ENCODE data around the gene KCNK3. TPM values are rescaled to one million over a fixed set of nuclear protein-coding genes. Genes with fewer than 3 reads are reported as not detected.

KCNK3 gene
- total RNA-seq, 1 experiment from 2014 or later = 32.8 TPM

DNA sequence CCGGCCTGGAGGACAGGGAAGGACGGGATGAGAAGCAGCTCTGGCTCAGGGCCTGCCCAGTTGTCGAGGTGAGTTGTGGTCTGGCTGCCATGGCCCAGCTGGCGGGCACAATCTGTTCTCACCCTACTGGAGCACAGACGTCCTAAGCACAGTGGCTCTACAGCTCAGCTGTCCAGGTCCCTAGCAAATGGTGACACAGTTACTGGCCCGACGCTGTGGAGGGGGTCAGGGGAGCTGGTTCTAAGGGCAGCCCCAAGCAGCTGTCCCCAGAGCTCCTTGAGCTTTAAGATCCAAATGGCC is 32.9 kb downstream of the KCNK3 start:
- POLR2A ChIA-PET = no interaction called here
- BruUV-seq (replicated peaks) = no TSS peak

DNA sequence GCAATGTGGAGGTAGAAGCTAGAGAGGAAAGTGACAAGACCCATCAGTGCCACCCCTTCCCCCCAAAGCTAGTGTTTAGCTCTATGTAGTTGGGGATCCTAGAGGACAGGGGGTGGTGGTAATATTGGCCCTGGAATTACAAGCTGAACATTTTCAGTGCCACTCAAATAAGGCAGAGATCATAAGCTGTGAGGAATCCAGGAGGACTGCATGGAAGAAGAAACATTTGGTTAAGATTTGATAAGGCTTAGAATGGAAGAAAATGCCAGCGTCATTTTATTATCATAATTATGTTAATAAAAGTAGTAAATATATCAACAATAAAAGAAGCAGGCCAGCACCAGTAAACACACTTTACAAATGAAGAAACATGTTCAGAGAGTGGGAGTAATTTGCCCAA is 33.7 kb downstream of the KCNK3 start:
- TF ChIP-seq SIN3A (IDR thresholded peaks at IDR 0.05; ENCODE audit: borderline replicate concordance, insufficient read depth, low read depth, low read length) (no peak), POLR2AphosphoS5 (IDR thresholded peaks at IDR 0.05; ENCODE audit: low read depth, low read length) (no peak), TCF7L2 (IDR thresholded peaks at IDR 0.05; ENCODE audit: low read depth, low read length) (no peak)
- TF ChIP-seq, protein P1, sequence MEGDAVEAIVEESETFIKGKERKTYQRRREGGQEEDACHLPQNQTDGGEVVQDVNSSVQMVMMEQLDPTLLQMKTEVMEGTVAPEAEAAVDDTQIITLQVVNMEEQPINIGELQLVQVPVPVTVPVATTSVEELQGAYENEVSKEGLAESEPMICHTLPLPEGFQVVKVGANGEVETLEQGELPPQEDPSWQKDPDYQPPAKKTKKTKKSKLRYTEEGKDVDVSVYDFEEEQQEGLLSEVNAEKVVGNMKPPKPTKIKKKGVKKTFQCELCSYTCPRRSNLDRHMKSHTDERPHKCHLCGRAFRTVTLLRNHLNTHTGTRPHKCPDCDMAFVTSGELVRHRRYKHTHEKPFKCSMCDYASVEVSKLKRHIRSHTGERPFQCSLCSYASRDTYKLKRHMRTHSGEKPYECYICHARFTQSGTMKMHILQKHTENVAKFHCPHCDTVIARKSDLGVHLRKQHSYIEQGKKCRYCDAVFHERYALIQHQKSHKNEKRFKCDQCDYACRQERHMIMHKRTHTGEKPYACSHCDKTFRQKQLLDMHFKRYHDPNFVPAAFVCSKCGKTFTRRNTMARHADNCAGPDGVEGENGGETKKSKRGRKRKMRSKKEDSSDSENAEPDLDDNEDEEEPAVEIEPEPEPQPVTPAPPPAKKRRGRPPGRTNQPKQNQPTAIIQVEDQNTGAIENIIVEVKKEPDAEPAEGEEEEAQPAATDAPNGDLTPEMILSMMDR (IDR thresholded peaks at IDR 0.05) = no peak
- TF ChIP-seq, protein P2, sequence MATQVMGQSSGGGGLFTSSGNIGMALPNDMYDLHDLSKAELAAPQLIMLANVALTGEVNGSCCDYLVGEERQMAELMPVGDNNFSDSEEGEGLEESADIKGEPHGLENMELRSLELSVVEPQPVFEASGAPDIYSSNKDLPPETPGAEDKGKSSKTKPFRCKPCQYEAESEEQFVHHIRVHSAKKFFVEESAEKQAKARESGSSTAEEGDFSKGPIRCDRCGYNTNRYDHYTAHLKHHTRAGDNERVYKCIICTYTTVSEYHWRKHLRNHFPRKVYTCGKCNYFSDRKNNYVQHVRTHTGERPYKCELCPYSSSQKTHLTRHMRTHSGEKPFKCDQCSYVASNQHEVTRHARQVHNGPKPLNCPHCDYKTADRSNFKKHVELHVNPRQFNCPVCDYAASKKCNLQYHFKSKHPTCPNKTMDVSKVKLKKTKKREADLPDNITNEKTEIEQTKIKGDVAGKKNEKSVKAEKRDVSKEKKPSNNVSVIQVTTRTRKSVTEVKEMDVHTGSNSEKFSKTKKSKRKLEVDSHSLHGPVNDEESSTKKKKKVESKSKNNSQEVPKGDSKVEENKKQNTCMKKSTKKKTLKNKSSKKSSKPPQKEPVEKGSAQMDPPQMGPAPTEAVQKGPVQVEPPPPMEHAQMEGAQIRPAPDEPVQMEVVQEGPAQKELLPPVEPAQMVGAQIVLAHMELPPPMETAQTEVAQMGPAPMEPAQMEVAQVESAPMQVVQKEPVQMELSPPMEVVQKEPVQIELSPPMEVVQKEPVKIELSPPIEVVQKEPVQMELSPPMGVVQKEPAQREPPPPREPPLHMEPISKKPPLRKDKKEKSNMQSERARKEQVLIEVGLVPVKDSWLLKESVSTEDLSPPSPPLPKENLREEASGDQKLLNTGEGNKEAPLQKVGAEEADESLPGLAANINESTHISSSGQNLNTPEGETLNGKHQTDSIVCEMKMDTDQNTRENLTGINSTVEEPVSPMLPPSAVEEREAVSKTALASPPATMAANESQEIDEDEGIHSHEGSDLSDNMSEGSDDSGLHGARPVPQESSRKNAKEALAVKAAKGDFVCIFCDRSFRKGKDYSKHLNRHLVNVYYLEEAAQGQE (IDR thresholded peaks at IDR 0.05; ENCODE audit: insufficient read depth in 1 of 2, low read depth in 2 of 2, low read length in 1 of 2) = no peak
- in situ Hi-C loops (cut with HindIII; ENCODE audit: low pct_unique_long_range_greater_than_20kb, low sequenced_read_pairs) (no loop called here), intact Hi-C loops (cut with micrococcal nuclease; ENCODE audit: unreplicated experiment) (no loop called here)
- DNase-seq (ENCODE audit: low read depth, low spot score) (no peak), ATAC-seq (no peak)
- no peaks in the 10 kb centered on the region for H3K27me3 ChIP-seq (ENCODE audit: control insufficient read depth, insufficient read depth, low read length)
- POLR2A ChIA-PET = interaction anchor here (0.7 kb wide), 1 partner anchor 26 kb away, joined by 7 read pairs; no protein-coding TSS in a partner anchor
- no peaks in the 10 kb centered on the region for H3K36me3 ChIP-seq (ENCODE audit: control insufficient read depth, insufficient read depth, low read length)
- peaks cover 59% of the 10 kb centered on the region for H3K4me1 ChIP-seq (ENCODE audit: control insufficient read depth, insufficient read depth, low read length)
- no peaks in the 10 kb centered on the region for H3K9me3 ChIP-seq (ENCODE audit: control insufficient read depth, insufficient read depth, low read depth, low read length)
- BruUV-seq (replicated peaks) = no TSS peak
- H3K4me3 ChIP-seq (ENCODE audit: low read depth in 2 of 2, low read length in 2 of 2) = no peak overlapping the region
- CTCF ChIA-PET = interaction anchor here (0.6 kb wide), 1 partner anchor 152 kb away, joined by 14 read pairs; no protein-coding TSS in a partner anchor
- peak overlapping the region; percentile 80 for H3K27ac ChIP-seq (ENCODE audit: low read length)

More for the DNA sequence above, 32.9 kb downstream of the KCNK3 start:
- no peaks in the 10 kb centered on the region for H3K36me3 ChIP-seq (ENCODE audit: control insufficient read depth, insufficient read depth, low read length)
- no peak for ATAC-seq
- TF ChIP-seq POLR2AphosphoS5 (IDR thresholded peaks at IDR 0.05; ENCODE audit: low read depth, low read length) (no peak), TCF7L2 (IDR thresholded peaks at IDR 0.05; ENCODE audit: low read depth, low read length) (no peak), SIN3A (IDR thresholded peaks at IDR 0.05; ENCODE audit: borderline replicate concordance, insufficient read depth, low read depth, low read length) (no peak)
- TF ChIP-seq, protein P2 (IDR thresholded peaks at IDR 0.05; ENCODE audit: insufficient read depth in 1 of 2, low read depth in 2 of 2, low read length in 1 of 2) = no peak
- TF ChIP-seq, protein P1 (IDR thresholded peaks at IDR 0.05) = no peak
- H3K9me3 ChIP-seq (ENCODE audit: control insufficient read depth, insufficient read depth, low read depth, low read length) = no peaks in the 10 kb centered on the region
- peak overlapping the region; percentile 80 for H3K27ac ChIP-seq (ENCODE audit: low read length)
- in situ Hi-C loops (cut with HindIII; ENCODE audit: low pct_unique_long_range_greater_than_20kb, low sequenced_read_pairs) (no loop called here), intact Hi-C loops (cut with micrococcal nuclease; ENCODE audit: unreplicated experiment) (no loop called here)
- no peak overlapping the region for H3K4me3 ChIP-seq (ENCODE audit: low read depth in 2 of 2, low read length in 2 of 2)
- no peak for DNase-seq (ENCODE audit: low read depth, low spot score)
- CTCF ChIA-PET = interaction anchor here (0.6 kb wide), 1 partner anchor 151 kb away, joined by 14 read pairs; no protein-coding TSS in a partner anchor
- no peaks in the 10 kb centered on the region for H3K27me3 ChIP-seq (ENCODE audit: control insufficient read depth, insufficient read depth, low read length)
- peaks cover 63% of the 10 kb centered on the region for H3K4me1 ChIP-seq (ENCODE audit: control insufficient read depth, insufficient read depth, low read length)
